Esophagus squamous epithelium (tissue), 5 donors: ENCODE data around the gene GYS2. TPM values are rescaled to one million over a fixed set of nuclear protein-coding genes. Genes with fewer than 3 reads are reported as not detected.

ENCODE experiments used
- DNase-seq: peaks from one replicate; lab custom pipeline; 2025; lab: John Stamatoyannopoulos, UW
- H3K27ac ChIP-seq, 4 donors: fragments of 200-600 bp; sonication (generic); one replicate each; pipeline ENCODE4 v1.5.1; 2016 to 2019; ENCODE audit warnings: mild to moderate bottlenecking in 1 of 4
- H3K27me3 ChIP-seq, 4 donors: fragments of 200-600 bp; sonication (generic); 1 replicate in 3 of 4; 2 replicates in 1 of 4; pipeline versions ENCODE4 v1.5.1 to v1.6.0; 2017 to 2021; ENCODE audit warnings: antibody characterized with exemption in 1 of 4
- H3K36me3 ChIP-seq, 3 donors: fragments of 200-600 bp; sonication (generic); one replicate each; pipeline ENCODE4 v1.5.1; 2016 to 2019
- H3K4me1 ChIP-seq, 3 donors: fragments of 200-600 bp; sonication (generic); one replicate each; pipeline ENCODE4 v1.5.1; 2017 to 2019
- H3K4me3 ChIP-seq, 4 donors: fragments of 200-600 bp; sonication (generic); 1 replicate in 3 of 4; 2 replicates in 1 of 4; pipeline ENCODE4 v1.5.1; 2016 to 2019; ENCODE audit warnings: mild to moderate bottlenecking in 2 of 4, moderate library complexity in 1 of 4
- H3K9me3 ChIP-seq, 3 donors: fragments of 200-600 bp; sonication (generic); one replicate each; pipeline ENCODE4 v1.5.1; 2016 to 2019
- POLR2A ChIP-seq, 4 donors: fragments of 450-650 bp; IDR thresholded peaks; one replicate each; pipeline ENCODE4 v1.6.1; 2017; ENCODE audit warnings: antibody characterized with exemption in 4 of 4, mild to moderate bottlenecking in 4 of 4, moderate library complexity in 3 of 4
- WGBS, 2 donors: methylation state at CpG; one replicate each; pipeline ENCODE4 v1.1.5; 2018; 5-methylcytosine and 5-hydroxymethylcytosine counted together
- intact Hi-C: fragments of 100-400 bp; cut with DNase I; formaldehyde crosslinking; loops from one replicate; pipeline ENCODE4 v1.15.0; 2022
- total RNA-seq, 4 donors: library from RNA; depleted of rRNA; stranded (reverse); fragments of >200 nt; gene quantifications; one replicate each; pipeline ENCODE4 v1.1.0, GENCODE V29; 2016
- TF ChIP-seq, protein P1 (sequence below), 6 experiments: fragments of 450-650 bp in 4 of 6; fragments of 200-600 bp in 2 of 6; sonication (generic) in 2 of 6; IDR thresholded peaks; one replicate each; pipeline ENCODE4 v1.5.1; 2016 to 2019; ENCODE audit warnings: antibody characterized with exemption in 6 of 6, mild to moderate bottlenecking in 4 of 6, moderate library complexity in 4 of 6
- donor health status: DM: yes; HTN: yes; CAD: no.

GYS2 gene
- total RNA-seq, 4 donors from 2014 or later, result 0.29 to 12.9 (median 3.2) TPM

GRCh38 chr12:21568115-21568514 is 36.5 kb downstream of the GYS2 start:
- 82 to 90% methylated on average over 4 of the region's 4 CpGs for WGBS, 2 donors
- Histone ChIP-seq H3K4me1 (no peaks in the 10 kb centered on the region), H3K27ac (no peak overlapping the region), H3K9me3 (no peaks in the 10 kb centered on the region), H3K27me3 (no peaks in the 10 kb centered on the region), H3K4me3 (no peak overlapping the region), H3K36me3 (no peaks in the 10 kb centered on the region)
- TF ChIP-seq POLR2A (IDR thresholded peaks at IDR 0.05), result no peak
- TF ChIP-seq, protein P1, sequence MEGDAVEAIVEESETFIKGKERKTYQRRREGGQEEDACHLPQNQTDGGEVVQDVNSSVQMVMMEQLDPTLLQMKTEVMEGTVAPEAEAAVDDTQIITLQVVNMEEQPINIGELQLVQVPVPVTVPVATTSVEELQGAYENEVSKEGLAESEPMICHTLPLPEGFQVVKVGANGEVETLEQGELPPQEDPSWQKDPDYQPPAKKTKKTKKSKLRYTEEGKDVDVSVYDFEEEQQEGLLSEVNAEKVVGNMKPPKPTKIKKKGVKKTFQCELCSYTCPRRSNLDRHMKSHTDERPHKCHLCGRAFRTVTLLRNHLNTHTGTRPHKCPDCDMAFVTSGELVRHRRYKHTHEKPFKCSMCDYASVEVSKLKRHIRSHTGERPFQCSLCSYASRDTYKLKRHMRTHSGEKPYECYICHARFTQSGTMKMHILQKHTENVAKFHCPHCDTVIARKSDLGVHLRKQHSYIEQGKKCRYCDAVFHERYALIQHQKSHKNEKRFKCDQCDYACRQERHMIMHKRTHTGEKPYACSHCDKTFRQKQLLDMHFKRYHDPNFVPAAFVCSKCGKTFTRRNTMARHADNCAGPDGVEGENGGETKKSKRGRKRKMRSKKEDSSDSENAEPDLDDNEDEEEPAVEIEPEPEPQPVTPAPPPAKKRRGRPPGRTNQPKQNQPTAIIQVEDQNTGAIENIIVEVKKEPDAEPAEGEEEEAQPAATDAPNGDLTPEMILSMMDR (IDR thresholded peaks at IDR 0.05), result no peak
- no peak for DNase-seq
- intact Hi-C loops, result no loop called here

DNA sequence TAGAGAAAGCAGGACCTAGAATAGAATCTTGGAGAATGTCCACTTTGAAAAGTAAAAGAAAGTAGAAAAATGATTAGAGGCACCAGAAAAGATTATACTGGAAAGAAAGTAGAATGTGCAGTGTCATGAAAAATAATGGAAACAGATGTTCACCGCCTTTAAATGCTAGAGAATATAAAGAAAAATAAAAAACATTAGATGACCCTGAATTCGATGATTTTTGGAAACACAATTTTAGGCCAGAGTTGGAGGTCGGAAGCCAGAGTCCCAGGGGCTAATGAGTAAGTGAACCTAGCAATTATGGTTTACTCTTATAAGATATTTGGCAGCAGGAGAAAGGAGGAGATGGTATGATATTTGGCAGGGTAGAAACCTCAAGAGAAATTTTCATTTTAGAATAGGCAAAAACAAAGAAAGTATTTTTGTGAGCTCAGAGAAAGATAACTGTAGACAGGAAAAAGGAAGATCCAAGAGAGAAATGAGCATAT is 37.7 kb downstream of the GYS2 start:
- no peak for DNase-seq
- no peaks in the 10 kb centered on the region for H3K27me3 ChIP-seq
- no peaks in the 10 kb centered on the region for H3K9me3 ChIP-seq
- no peak overlapping the region for H3K4me3 ChIP-seq
- no peak overlapping the region for H3K27ac ChIP-seq
- H3K4me1 ChIP-seq, result no peaks in the 10 kb centered on the region
- no peaks in the 10 kb centered on the region for H3K36me3 ChIP-seq
- 78 to 91% methylated on average over 3 of the region's 3 CpGs for WGBS, 2 donors
- intact Hi-C loops, result no loop called here
- TF ChIP-seq, protein P1 (IDR thresholded peaks at IDR 0.05), result no peak
- TF ChIP-seq POLR2A (IDR thresholded peaks at IDR 0.05), result no peak

- TF ChIP-seq POLR2A (IDR thresholded peaks at IDR 0.05), result no peak
- TF ChIP-seq, protein P1 (IDR thresholded peaks at IDR 0.05), result no peak
- no peak for DNase-seq
- intact Hi-C loops, result no loop called here
- 76 to 83% methylated on average over 5 of the region's 5 CpGs for WGBS, 2 donors
- H3K4me1 ChIP-seq, result no peaks in the 10 kb centered on the region
- H3K27ac ChIP-seq, result no peak overlapping the region
- H3K27me3 ChIP-seq, result no peaks in the 10 kb centered on the region
- H3K9me3 ChIP-seq, result no peaks in the 10 kb centered on the region
- H3K4me3 ChIP-seq, result no peak overlapping the region
- no peaks in the 10 kb centered on the region for H3K36me3 ChIP-seq
Observed at GRCh38 chr12:21566223-21566906, 38.3 kb downstream of the GYS2 start.

DNA sequence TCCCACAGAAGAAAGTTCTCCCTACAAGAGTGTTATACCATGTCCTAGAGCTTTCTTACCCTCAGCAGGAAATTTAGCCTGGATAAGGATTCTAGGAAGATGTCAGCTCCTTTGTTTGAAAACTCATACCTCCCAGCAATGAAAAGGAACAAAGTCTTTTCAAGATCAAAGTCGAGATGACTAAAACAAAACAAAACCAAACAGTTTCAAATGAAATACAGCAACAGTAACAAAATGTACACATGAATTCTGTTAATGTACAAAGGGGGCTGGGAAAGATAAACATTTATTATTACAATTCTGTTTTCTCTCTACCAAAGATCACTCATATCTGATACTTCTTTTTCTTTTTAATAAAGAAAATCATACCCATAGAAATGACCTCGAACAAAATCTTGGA is 41.8 kb downstream of the GYS2 start:
- no peak overlapping the region for H3K4me3 ChIP-seq
- H3K36me3 ChIP-seq, result no peaks in the 10 kb centered on the region
- H3K27ac ChIP-seq, result no peak overlapping the region
- TF ChIP-seq, protein P1 (IDR thresholded peaks at IDR 0.05), result no peak
- TF ChIP-seq POLR2A (IDR thresholded peaks at IDR 0.05), result no peak
- WGBS, 2 donors, result 31 to 38% methylated on average over 2 of the region's 2 CpGs
- no peak for DNase-seq
- no peaks in the 10 kb centered on the region for H3K27me3 ChIP-seq
- intact Hi-C loops, result no loop called here
- no peaks in the 10 kb centered on the region for H3K4me1 ChIP-seq
- no peaks in the 10 kb centered on the region for H3K9me3 ChIP-seq

GRCh38 chr12:21561158-21561557 is 43.5 kb downstream of the GYS2 start:
- 42 to 46% methylated on average over 2 of the region's 2 CpGs for WGBS, 2 donors
- intact Hi-C loops, result no loop called here
- Histone ChIP-seq H3K9me3 (no peaks in the 10 kb centered on the region), H3K27ac (no peak overlapping the region), H3K4me3 (no peak overlapping the region), H3K27me3 (no peaks in the 10 kb centered on the region), H3K36me3 (no peaks in the 10 kb centered on the region), H3K4me1 (no peaks in the 10 kb centered on the region)
- TF ChIP-seq, protein P1 (IDR thresholded peaks at IDR 0.05), result no peak
- no peak for TF ChIP-seq POLR2A (IDR thresholded peaks at IDR 0.05)
- DNase-seq, result no peak
